ENCODE data around the gene GLP2R.

DNA sequence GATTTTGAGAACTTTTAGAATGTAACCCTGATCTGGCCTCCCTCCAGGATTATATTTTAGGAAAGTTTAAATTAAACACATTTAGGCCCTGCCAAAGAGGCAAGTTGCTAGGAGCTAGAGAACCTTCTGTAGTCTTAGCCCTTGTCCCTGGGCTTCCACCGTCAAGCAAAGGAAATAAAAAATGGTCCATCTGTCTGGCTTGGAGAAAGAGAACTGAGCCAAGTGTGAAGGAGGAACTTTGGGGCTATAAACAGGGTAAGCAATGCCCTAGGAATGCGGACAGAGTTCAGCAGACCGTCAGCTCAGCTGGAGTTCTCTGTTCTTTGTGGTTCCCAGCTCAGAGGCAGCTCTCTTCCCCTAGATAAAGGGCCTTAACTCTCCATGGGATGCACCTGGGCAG lies 49.7 kb downstream of the GLP2R start:
- TF ChIP-seq, protein P1, sequence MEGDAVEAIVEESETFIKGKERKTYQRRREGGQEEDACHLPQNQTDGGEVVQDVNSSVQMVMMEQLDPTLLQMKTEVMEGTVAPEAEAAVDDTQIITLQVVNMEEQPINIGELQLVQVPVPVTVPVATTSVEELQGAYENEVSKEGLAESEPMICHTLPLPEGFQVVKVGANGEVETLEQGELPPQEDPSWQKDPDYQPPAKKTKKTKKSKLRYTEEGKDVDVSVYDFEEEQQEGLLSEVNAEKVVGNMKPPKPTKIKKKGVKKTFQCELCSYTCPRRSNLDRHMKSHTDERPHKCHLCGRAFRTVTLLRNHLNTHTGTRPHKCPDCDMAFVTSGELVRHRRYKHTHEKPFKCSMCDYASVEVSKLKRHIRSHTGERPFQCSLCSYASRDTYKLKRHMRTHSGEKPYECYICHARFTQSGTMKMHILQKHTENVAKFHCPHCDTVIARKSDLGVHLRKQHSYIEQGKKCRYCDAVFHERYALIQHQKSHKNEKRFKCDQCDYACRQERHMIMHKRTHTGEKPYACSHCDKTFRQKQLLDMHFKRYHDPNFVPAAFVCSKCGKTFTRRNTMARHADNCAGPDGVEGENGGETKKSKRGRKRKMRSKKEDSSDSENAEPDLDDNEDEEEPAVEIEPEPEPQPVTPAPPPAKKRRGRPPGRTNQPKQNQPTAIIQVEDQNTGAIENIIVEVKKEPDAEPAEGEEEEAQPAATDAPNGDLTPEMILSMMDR (conservative IDR thresholded peaks at IDR 0.05; ENCODE audit: low read depth, low read length): no peak
- TF ChIP-seq EZH2 (IDR thresholded peaks at IDR 0.05; ENCODE audit: low read length, unreplicated experiment): no peak

All from PC-3 (cell line).